AG04449 (cell line): ENCODE measurements around the gene KLHL18.
"Not testable (repeated sequence)": the region's sequence is repeated elsewhere in the genome, so short reads cannot be mapped to it uniquely, and the experiment has no call there.

ENCODE experiments used
- CTCF ChIA-PET: fragments of 350-600 bp; formaldehyde crosslinking; extraction: SDS; loops from one replicate; lab custom pipeline; 2021; ENCODE audit warnings: antibody characterized with exemption; lab: Yijun Ruan, JAX
- POLR2A ChIA-PET: fragments of 400-600, 350-600 bp; formaldehyde crosslinking; extraction: SDS; loops from one replicate; lab custom pipeline; 2020; ENCODE audit warnings: antibody characterized with exemption, inconsistent platforms; lab: Yijun Ruan, JAX
- DNase-seq: peaks from one replicate; pipeline ENCODE4 v3.0.0-alpha.2; 2010; ENCODE audit warnings: low read depth, low spot score
- H3K4me3 ChIP-seq: 2 replicates; pipeline ENCODE4 v1.5.1; 2011; ENCODE audit warnings: low read depth, mild to moderate bottlenecking, control low read depth, low read length
- TF ChIP-seq, protein P1 (sequence below): IDR thresholded peaks from one replicate; pipeline ENCODE4 v1.5.1; 2011; ENCODE audit warnings: mild to moderate bottlenecking, moderate library complexity, low read length, control low read depth, inconsistent platforms; ENCODE audit not compliant: insufficient read depth; ENCODE audit errors: missing control alignments

The KLHL18 gene

GRCh38 chr3:47245271-47245670, 37.5 kb upstream of the KLHL18 start:
- TF ChIP-seq, protein P1, sequence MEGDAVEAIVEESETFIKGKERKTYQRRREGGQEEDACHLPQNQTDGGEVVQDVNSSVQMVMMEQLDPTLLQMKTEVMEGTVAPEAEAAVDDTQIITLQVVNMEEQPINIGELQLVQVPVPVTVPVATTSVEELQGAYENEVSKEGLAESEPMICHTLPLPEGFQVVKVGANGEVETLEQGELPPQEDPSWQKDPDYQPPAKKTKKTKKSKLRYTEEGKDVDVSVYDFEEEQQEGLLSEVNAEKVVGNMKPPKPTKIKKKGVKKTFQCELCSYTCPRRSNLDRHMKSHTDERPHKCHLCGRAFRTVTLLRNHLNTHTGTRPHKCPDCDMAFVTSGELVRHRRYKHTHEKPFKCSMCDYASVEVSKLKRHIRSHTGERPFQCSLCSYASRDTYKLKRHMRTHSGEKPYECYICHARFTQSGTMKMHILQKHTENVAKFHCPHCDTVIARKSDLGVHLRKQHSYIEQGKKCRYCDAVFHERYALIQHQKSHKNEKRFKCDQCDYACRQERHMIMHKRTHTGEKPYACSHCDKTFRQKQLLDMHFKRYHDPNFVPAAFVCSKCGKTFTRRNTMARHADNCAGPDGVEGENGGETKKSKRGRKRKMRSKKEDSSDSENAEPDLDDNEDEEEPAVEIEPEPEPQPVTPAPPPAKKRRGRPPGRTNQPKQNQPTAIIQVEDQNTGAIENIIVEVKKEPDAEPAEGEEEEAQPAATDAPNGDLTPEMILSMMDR, result no peak
- CTCF ChIA-PET, result interaction anchor here (1.4 kb wide), 1 partner anchor 22 kb away, joined by 4 read pairs; no protein-coding TSS in a partner anchor
- POLR2A ChIA-PET, result no interaction called here
- DNase-seq, result no peak
- H3K4me3 ChIP-seq, result no peak overlapping the region

GRCh38 chr3:47247131-47248064, 35.3 kb upstream of the KLHL18 start:
- ChIA-PET CTCF (no interaction called here), POLR2A (no interaction called here)
- TF ChIP-seq, protein P1, result no peak
- DNase-seq, result no peak
- H3K4me3 ChIP-seq, result no peak overlapping the region

DNA sequence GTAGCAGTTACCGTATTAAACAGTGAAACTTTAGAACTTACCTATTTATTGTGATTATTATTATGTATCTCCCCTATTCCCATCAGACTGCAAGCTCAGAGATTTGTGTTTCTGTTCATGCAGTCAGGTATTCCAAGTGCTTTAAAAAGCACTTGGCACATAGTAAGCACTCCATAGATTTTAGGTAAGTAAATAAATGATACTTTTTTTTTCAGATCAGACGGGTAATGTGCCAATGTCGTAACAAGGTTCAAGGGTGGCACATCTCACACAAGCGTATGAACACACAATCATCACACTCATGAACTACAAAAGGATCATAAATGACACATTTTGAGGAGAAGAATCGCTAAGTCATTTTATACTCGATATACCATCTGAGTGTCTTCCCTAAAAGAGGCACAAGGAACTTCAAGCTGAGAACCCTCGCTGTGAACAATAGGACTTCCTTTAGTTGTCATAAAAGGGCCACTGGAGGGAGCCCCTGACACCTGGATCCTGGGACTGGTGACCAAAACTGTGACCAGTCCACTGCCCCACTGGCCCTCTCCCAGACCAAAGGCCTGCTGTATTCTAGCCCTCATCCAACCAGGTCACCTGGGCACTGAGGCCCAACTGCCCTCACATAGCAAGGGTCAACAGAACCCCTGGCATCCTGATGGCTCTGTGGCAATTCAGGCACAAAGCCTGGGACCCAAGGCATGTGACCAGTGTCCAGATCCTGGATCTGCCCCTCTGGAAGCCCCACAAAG, 32.3 kb upstream of the KLHL18 start:
- TF ChIP-seq, protein P1, result peak; percentile 16
- H3K4me3 ChIP-seq, result no peak overlapping the region
- CTCF ChIA-PET, result interaction anchor here (0.8 to 3.2 kb wide), 11 partner anchors 9 to 126 kb away, joined by 3 to 29 read pairs (median 3); no protein-coding TSS in a partner anchor
- POLR2A ChIA-PET, result interaction anchor here (0.6 kb wide), 1 partner anchor 273 kb away, joined by 4 read pairs; no protein-coding TSS in a partner anchor
- no peak for DNase-seq

- POLR2A ChIA-PET, DNase-seq, H3K4me3 ChIP-seq: not testable (repeated sequence)
- CTCF ChIA-PET, result interaction anchor here (0.9 to 3.2 kb wide), 8 partner anchors 9 to 126 kb away, joined by 3 to 29 read pairs (median 4); no protein-coding TSS in a partner anchor
Measured at GRCh38 chr3:47251085-47251484, 31.7 kb upstream of the KLHL18 start.

- ChIA-PET POLR2A (no interaction called here), CTCF (interaction anchor here (1.1 to 3.2 kb wide), 4 partner anchors 10 to 74 kb away, joined by 3 to 29 read pairs (median 8); no protein-coding TSS in a partner anchor)
- DNase-seq, result no peak
- TF ChIP-seq, protein P1, result no peak
- no peak overlapping the region for H3K4me3 ChIP-seq
Measured at GRCh38 chr3:47251689-47252088, 31.1 kb upstream of the KLHL18 start.

DNA sequence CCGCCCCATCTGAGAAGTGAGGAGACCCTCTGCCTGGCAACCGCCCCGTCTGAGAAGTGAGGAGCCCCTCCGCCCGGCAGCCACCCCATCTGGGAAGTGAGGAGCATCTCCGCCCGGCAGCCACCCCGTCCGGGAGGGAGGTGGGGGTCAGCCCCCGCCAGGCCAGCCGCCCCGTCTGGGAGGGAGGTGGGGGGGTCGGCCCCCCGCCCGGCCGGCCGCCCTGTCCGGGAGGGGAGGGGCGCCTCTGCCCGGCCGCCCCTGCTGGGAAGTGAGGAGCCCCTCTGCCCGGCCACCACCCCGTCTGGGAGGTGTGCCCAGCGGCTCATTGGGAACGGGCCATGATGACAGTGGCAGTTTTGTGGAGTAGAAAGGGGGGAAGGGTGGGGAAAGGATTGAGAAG, 26.4 kb upstream of the KLHL18 start:
- DNase-seq, H3K4me3 ChIP-seq, CTCF ChIA-PET, POLR2A ChIA-PET: not testable (repeated sequence)

GRCh38 chr3:47259114-47259513, 23.6 kb upstream of the KLHL18 start:
- H3K4me3 ChIP-seq, result no peak overlapping the region
- no peak for DNase-seq
- ChIA-PET POLR2A (no interaction called here), CTCF (no interaction called here)
- TF ChIP-seq, protein P1, result no peak
